GM12891 (cell line): ENCODE measurements around the gene LAG3.

Source experiments
- DNase-seq: peaks from one replicate; pipeline ENCODE4 v3.0.0; 2011; ENCODE audit warnings: low spot score; ENCODE audit not compliant: insufficient read length
- FAIRE-seq: peaks from 2 replicates; lab custom pipeline; 2011; peaks lifted over from hg19 to GRCh38; lab: Jason Lieb, UNC
- PAX5 ChIP-seq: IDR thresholded peaks from 2 replicates; pipeline ENCODE4 v1.6.1; 2011; ENCODE audit warnings: low read length, moderate library complexity, mild to moderate bottlenecking; ENCODE audit not compliant: insufficient read depth, severe bottlenecking
- POLR2A ChIP-seq: IDR thresholded peaks from 2 replicates; pipeline ENCODE4 v1.6.1; 2011; ENCODE audit warnings: low read depth, low read length, control low read depth
- POLR2AphosphoS5 ChIP-seq: IDR thresholded peaks from 2 replicates; pipeline ENCODE4 v1.6.1; 2011; ENCODE audit warnings: low read depth, low read length, control low read depth
- POU2F2 ChIP-seq: IDR thresholded peaks from 2 replicates; pipeline ENCODE4 v1.6.1; 2011; ENCODE audit warnings: low read depth, mild to moderate bottlenecking, control low read depth, low read length, moderate library complexity
- SPI1 ChIP-seq: IDR thresholded peaks from 2 replicates; pipeline ENCODE4 v1.6.1; 2011; ENCODE audit warnings: low read depth, low read length, control low read depth
- TAF1 ChIP-seq: IDR thresholded peaks from 2 replicates; pipeline ENCODE4 v1.6.1; 2011; ENCODE audit warnings: low read depth, low read length, control low read depth

The LAG3 gene

GRCh38 chr12:6765048-6765633 is 7.2 kb upstream of the LAG3 start:
- TF ChIP-seq SPI1 = no peak
- no peak for TF ChIP-seq POLR2A
- no peak for TF ChIP-seq POU2F2
- no peak for TF ChIP-seq POLR2AphosphoS5
- no peak for TF ChIP-seq TAF1
- no peak for TF ChIP-seq PAX5
- no peak for DNase-seq
- FAIRE-seq = no peak

GRCh38 chr12:6765634-6766581 is 6.4 kb upstream of the LAG3 start, which contains the start of gene PTMS:
Gene PTMS, plus strand, starts transcription at chr12:6766363. Its CDS starts 343 bp downstream, at chr12:6766706.
- TF ChIP-seq PAX5 = no peak
- no peak for TF ChIP-seq POLR2A
- no peak for TF ChIP-seq TAF1
- no peak for TF ChIP-seq POU2F2
- TF ChIP-seq SPI1 = no peak
- no peak for TF ChIP-seq POLR2AphosphoS5
- DNase-seq = no peak
- peak; percentile 80 for FAIRE-seq

- peak; percentile 52 for TF ChIP-seq PAX5
- no peak for TF ChIP-seq POLR2A
- FAIRE-seq (peak; percentile 91), DNase-seq (no peak)
These were observed 5.5 kb upstream of the LAG3 start for GRCh38 chr12:6766651-6767349.

GRCh38 chr12:6767353-6768319 is 4.7 kb upstream of the LAG3 start:
- peak; percentile 85 for FAIRE-seq
- TF ChIP-seq POLR2A (no peak), PAX5 (no peak), POU2F2 (no peak), TAF1 (no peak), POLR2AphosphoS5 (no peak), SPI1 (no peak)
- DNase-seq = no peak

GRCh38 chr12:6768437-6768914 is 3.8 kb upstream of the LAG3 start:
- FAIRE-seq = no peak
- no peak for DNase-seq

GRCh38 chr12:6768990-6769389 is 3.3 kb upstream of the LAG3 start:
- DNase-seq (no peak), FAIRE-seq (no peak)
- TF ChIP-seq TAF1 (no peak), PAX5 (no peak), POU2F2 (no peak), POLR2AphosphoS5 (no peak), POLR2A (no peak)

More at GRCh38 chr12:6768437-6768914, 3.8 kb upstream of the LAG3 start:
- TF ChIP-seq TAF1 = no peak

- no peak for FAIRE-seq
- no peak for TF ChIP-seq POLR2A
- TF ChIP-seq POLR2AphosphoS5 = no peak
- no peak for TF ChIP-seq POU2F2
- no peak for DNase-seq
These were observed 2.7 kb upstream of the LAG3 start for GRCh38 chr12:6769666-6770065.

GRCh38 chr12:6770094-6770493 is 2.2 kb upstream of the LAG3 start:
- DNase-seq = no peak
- FAIRE-seq = no peak
- TF ChIP-seq TAF1 (no peak), PAX5 (no peak), POLR2AphosphoS5 (no peak), POU2F2 (no peak), SPI1 (no peak), POLR2A (no peak)

GRCh38 chr12:6770600-6770999 is 1.7 kb upstream of the LAG3 start:
- DNase-seq (no peak), FAIRE-seq (no peak)
- TF ChIP-seq POLR2A (no peak), PAX5 (no peak), POU2F2 (no peak), POLR2AphosphoS5 (no peak), TAF1 (no peak), SPI1 (no peak)
